GM10847 (cell line): Measurements from ENCODE around the gene FAM234A.

Source experiments
- POLR2A ChIP-seq: IDR thresholded peaks from 2 replicates; pipeline ENCODE4 v1.6.1; 2011; ENCODE audit not compliant: insufficient read length; ENCODE audit errors: extremely low read depth

Gene FAM234A

DNA sequence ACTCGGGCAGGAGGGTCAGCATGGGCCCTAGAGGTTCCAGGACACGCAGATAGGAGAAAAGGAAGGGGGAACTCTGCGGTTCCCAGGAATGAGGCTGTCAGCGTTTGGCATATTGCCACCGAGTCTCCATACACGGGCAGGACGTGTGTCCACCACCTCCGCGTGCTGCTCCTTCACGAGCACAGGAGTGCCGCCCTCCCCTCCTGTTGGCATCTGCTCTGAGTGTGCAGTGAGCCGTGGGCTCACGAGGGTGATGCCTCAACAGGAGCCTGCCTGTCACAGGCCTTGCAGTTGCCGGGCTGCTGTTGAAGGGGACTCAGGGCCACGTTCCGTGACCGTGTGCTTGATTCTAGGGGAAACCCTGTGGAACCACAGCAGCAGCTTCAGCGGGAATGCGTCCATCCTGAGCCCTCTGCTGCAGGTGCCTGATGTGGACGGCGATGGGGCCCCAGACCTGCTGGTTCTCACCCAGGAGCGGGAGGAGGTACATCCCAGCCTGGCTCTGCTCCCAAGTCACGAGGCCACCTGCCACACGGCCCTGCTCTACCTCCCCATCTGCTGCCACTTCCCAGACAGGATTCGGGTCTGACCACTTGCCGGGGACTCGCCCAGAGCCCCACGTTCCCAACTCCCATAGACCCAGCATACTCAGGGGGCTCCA lies 26.5 kb downstream of the FAM234A start:
- TF ChIP-seq POLR2A, result no peak

DNA sequence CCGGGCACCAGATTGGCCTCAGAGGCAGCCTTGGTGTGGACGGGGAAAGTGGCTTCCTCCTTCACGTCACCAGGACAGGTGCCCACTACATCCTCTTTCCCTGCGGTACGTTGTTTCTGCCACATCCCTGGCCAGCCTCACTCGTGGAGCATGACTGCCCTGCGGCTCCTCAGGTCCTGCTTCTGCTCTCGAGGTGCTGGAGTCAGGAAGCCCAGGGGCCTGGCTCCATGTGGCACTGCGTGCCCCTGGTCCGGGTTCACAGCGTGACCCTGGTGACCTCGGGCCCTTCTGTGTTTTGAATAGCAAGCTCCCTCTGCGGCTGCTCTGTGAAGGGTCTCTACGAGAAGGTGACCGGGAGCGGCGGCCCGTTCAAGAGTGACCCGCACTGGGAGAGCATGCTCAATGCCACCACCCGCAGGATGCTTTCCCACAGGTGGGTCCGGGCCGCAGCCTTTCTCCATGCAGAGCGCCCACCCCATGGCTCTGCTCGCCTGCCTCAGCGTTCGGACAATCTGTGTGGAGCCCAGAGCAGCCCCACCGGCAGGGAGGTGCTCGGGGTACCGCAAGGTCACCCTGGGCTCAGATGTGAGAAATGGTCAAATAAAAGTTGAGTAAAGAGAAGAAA lies 27.6 kb downstream of the FAM234A start:
- no peak for TF ChIP-seq POLR2A

- TF ChIP-seq POLR2A, result no peak
Observed at GRCh38 chr16:263182-263774, 28.7 kb downstream of the FAM234A start.

DNA sequence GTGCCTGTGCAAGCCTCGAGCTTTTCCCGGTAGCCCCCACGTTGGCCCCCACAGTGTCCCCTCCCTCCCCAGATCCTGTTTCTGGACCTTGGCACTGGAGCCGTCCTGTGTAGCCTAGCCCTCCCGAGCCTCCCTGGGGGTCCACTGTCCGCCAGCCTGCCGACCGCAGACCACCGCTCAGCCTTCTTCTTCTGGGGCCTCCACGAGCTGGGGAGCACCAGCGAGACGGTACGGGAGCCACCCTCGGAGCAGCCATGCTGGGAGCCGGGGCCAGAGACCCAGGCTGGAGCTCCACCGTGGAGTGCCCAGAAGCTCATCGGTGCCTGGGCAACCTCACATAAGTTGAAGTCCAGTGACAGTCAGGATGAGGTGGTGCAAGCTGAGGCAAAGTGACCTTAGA lies 29.3 kb downstream of the FAM234A start:
- no peak for TF ChIP-seq POLR2A

- no peak for TF ChIP-seq POLR2A
Observed at GRCh38 chr16:264440-264951, 29.9 kb downstream of the FAM234A start.

- TF ChIP-seq POLR2A, result no peak
Observed at GRCh38 chr16:265002-265529, 30.4 kb downstream of the FAM234A start.

GRCh38 chr16:265711-266110 lies 31.1 kb downstream of the FAM234A start:
- no peak for TF ChIP-seq POLR2A

- no peak for TF ChIP-seq POLR2A
Observed at GRCh38 chr16:266258-267164, 31.9 kb downstream of the FAM234A start.

- no peak for TF ChIP-seq POLR2A
Observed at GRCh38 chr16:268141-269053, 33.8 kb downstream of the FAM234A start.

DNA sequence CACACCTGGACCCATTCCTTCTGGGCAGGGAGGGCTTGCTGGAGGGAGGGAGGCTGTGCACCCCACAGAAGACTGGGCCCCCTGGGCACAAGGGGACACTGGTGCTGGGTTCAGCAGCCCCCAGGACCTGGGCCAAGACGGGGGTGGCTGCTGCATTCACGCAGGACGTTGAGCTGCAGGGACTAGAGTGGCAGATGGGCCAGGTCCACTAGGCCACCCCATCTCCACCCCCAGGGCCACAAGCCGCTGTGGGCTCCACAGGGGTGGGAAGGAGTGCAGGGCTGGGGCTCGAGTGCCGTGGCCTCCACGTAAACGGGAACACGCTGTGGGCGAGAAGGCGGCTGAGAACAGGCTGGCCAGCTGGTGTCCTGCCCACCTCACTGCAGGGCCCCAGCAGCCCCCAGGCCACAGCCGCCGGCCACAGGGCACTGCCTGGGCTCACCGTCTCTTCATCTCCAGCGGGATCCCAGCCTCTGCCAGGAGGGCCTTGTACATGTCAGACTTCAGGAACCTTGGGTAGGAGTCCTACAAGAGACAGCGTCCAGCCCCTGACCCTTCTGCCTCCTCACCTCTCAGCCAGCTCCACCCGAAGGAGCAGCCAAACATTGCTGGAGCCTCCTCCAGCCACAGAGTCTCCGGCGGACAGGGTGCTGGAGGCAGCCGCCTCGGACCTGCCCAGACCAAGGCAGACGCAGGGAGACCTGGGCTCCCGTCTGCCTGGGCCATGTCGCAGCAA lies 34.6 kb downstream of the FAM234A start:
- TF ChIP-seq POLR2A, result no peak

GRCh38 chr16:270381-271255 lies 36.0 kb downstream of the FAM234A start:
- no peak for TF ChIP-seq POLR2A

DNA sequence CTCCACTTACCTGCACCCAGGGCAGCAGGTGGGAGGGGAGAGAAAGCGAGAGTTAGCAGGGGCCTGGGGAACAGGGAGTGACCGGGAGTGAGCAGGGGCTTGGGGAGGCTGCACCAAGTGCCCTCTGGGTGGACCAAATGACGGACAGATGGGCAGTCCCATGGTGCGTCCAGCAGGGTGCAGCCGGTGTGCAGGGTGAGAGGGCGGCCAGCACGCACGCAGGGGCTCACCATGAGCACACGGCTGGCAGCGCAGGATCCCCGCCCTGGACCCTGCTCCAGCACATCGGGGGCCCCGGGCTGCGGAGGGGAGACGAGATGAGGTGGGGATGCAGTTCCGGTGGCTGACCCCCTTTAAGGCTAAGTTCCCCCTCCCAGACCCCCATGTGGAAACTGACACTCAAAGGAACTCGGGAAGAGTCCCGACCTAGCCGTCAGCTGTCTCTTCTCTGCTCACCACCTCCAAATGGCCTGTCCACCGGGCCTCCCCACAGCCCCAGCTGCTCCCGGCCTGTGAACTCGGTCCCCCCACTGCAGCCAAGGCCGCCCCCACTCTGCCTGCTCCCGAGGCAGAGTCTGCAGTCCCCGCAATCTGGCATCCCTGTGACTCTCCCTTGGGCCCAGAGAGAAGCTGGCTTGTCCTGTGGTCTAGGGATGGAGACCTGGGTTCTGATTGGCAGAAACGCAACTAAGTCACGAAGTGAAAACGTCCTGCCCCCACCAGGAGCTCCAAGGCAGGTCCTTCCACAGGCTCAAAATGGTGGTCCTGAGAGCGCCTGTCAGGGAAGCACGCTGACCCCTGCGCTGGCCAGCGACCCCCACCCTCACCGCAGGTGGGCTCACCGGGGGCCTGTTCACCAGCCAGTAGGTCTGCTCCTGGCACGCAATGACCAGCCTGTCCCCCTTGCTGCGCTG lies 38.3 kb downstream of the FAM234A start:
- TF ChIP-seq POLR2A, result no peak
